ENCODE data around the gene AKR1D1. TPM values are rescaled to one million over a fixed set of nuclear protein-coding genes. Genes with fewer than 3 reads are reported as not detected.
"Not testable (repeated sequence)": the region's sequence is repeated elsewhere in the genome, so short reads cannot be mapped to it uniquely, and the experiment has no call there.

The AKR1D1 gene
- total RNA-seq, 1 donor from 2014 or later = not detected

GRCh38 chr7:138074121-138074520 is 2.1 kb upstream of the AKR1D1 start:
- H3K4me3 Mint-ChIP-seq = no peak overlapping the region
- H3K27me3 Mint-ChIP-seq (ENCODE audit: low read depth) = no peaks in the 10 kb centered on the region
- peaks cover 39% of the 10 kb centered on the region for H3K9me3 Mint-ChIP-seq
- no peak overlapping the region for H3K27ac Mint-ChIP-seq
- no peaks in the 10 kb centered on the region for H3K4me1 Mint-ChIP-seq
- DNase-seq (ENCODE audit: low spot score in 2 of 2, unreplicated experiment in 2 of 2) = no peak
- H3K36me3 Mint-ChIP-seq = peaks cover 4% of the 10 kb centered on the region
- no peak for TF ChIP-seq CTCF (IDR thresholded peaks at IDR 0.05; ENCODE audit: unreplicated experiment)

GRCh38 chr7:138074540-138074939 is 1.7 kb upstream of the AKR1D1 start:
- Mint-ChIP-seq H3K9me3 (peaks cover 39% of the 10 kb centered on the region), H3K4me1 (no peaks in the 10 kb centered on the region), H3K27ac (no peak overlapping the region), H3K27me3 (ENCODE audit: low read depth) (no peaks in the 10 kb centered on the region), H3K36me3 (peaks cover 4% of the 10 kb centered on the region), H3K4me3 (no peak overlapping the region)
- DNase-seq (ENCODE audit: low spot score in 2 of 2, unreplicated experiment in 2 of 2) = no peak
- no peak for TF ChIP-seq CTCF (IDR thresholded peaks at IDR 0.05; ENCODE audit: unreplicated experiment)

- no peak for TF ChIP-seq CTCF (IDR thresholded peaks at IDR 0.05; ENCODE audit: unreplicated experiment)
- Mint-ChIP-seq H3K9me3 (peaks cover 39% of the 10 kb centered on the region), H3K27me3 (ENCODE audit: low read depth) (no peaks in the 10 kb centered on the region), H3K4me1 (no peaks in the 10 kb centered on the region), H3K36me3 (peaks cover 4% of the 10 kb centered on the region), H3K4me3 (no peak overlapping the region), H3K27ac (no peak overlapping the region)
- no peak for DNase-seq (ENCODE audit: low spot score in 2 of 2, unreplicated experiment in 2 of 2)
Measured at GRCh38 chr7:138075350-138075749, 909 bp upstream of the AKR1D1 start.

GRCh38 chr7:138075786-138076185 is 473 bp upstream of the AKR1D1 start:
- not testable (repeated sequence) for H3K36me3 Mint-ChIP-seq; DNase-seq (ENCODE audit: low spot score in 2 of 2, unreplicated experiment in 2 of 2); H3K4me1 Mint-ChIP-seq; H3K27me3 Mint-ChIP-seq (ENCODE audit: low read depth); H3K4me3 Mint-ChIP-seq; H3K27ac Mint-ChIP-seq
- peaks cover 39% of the 10 kb centered on the region for H3K9me3 Mint-ChIP-seq

GRCh38 chr7:138077809-138078208 is 1.6 kb downstream of the AKR1D1 start:
- Mint-ChIP-seq H3K4me1 (peaks cover 3% of the 10 kb centered on the region), H3K9me3 (peaks cover 35% of the 10 kb centered on the region), H3K27ac (no peak overlapping the region), H3K27me3 (ENCODE audit: low read depth) (no peaks in the 10 kb centered on the region), H3K36me3 (peaks cover 4% of the 10 kb centered on the region), H3K4me3 (no peak overlapping the region)
- no peak for TF ChIP-seq CTCF (IDR thresholded peaks at IDR 0.05; ENCODE audit: unreplicated experiment)
- DNase-seq (ENCODE audit: low spot score in 2 of 2, unreplicated experiment in 2 of 2) = no peak

- Mint-ChIP-seq H3K36me3 (peaks cover 4% of the 10 kb centered on the region), H3K27me3 (ENCODE audit: low read depth) (no peaks in the 10 kb centered on the region), H3K9me3 (peaks cover 28% of the 10 kb centered on the region), H3K27ac (no peak overlapping the region), H3K4me1 (peaks cover 3% of the 10 kb centered on the region), H3K4me3 (no peak overlapping the region)
- TF ChIP-seq CTCF (IDR thresholded peaks at IDR 0.05; ENCODE audit: unreplicated experiment) = no peak
- no peak for DNase-seq (ENCODE audit: low spot score in 2 of 2, unreplicated experiment in 2 of 2)
Measured at GRCh38 chr7:138079137-138079536, 2.9 kb downstream of the AKR1D1 start.
